Measurements from ENCODE around the gene GARS1.

Gene GARS1

GRCh38 chr7:30618961-30619360, 24.3 kb downstream of the GARS1 start:
- H3K4me3 ChIP-seq (ENCODE audit: low read depth, low read length) = no peak overlapping the region
- TF ChIP-seq ZBTB17 (tag by site-specific recombination; IDR thresholded peaks at IDR 0.05) (no peak), ZNF670 (tag by site-specific recombination; IDR thresholded peaks at IDR 0.05; ENCODE audit: low read depth) (no peak), ZNF544 (tag by site-specific recombination; IDR thresholded peaks at IDR 0.05) (no peak), HOXA7 (CRISPR knock-in tag; IDR thresholded peaks at IDR 0.05; ENCODE audit: borderline replicate concordance) (no peak), ZNF600 (tag by site-specific recombination; IDR thresholded peaks at IDR 0.05) (no peak), ZBTB1 (tag by site-specific recombination; IDR thresholded peaks at IDR 0.05) (no peak), ZNF513 (tag by site-specific recombination; IDR thresholded peaks at IDR 0.05) (no peak), ZNF777 (tag by site-specific recombination; IDR thresholded peaks at IDR 0.05; ENCODE audit: borderline replicate concordance) (no peak), ZSCAN30 (tag by site-specific recombination; IDR thresholded peaks at IDR 0.05) (no peak), ATF2 (tag by site-specific recombination; IDR thresholded peaks at IDR 0.05; ENCODE audit: low read depth) (no peak), ZBTB21 (tag by site-specific recombination; IDR thresholded peaks at IDR 0.05) (no peak)
- no peaks in the 10 kb centered on the region for H3K4me1 ChIP-seq (ENCODE audit: control insufficient read depth, insufficient read depth, low read length)
- ChIA-PET CTCF (interaction anchor here (0.7 to 1.5 kb wide), 2 partner anchors 10 to 122 kb away, joined by 3 read pairs; no protein-coding TSS in a partner anchor), POLR2A (interaction anchor here (0.7 kb wide), 1 partner anchor 138 kb away, joined by 8 read pairs; no protein-coding TSS in a partner anchor)
- no peak overlapping the region for H3K27ac ChIP-seq (ENCODE audit: extremely low read depth, low read depth, low read length)
- no peaks in the 10 kb centered on the region for H3K9me3 ChIP-seq (ENCODE audit: control insufficient read depth, insufficient read depth, low read depth, low read length)
- peaks cover 56 to 72% of the 10 kb centered on the region in 2 experiments for H3K36me3 ChIP-seq (ENCODE audit: control insufficient read depth in 2 of 2, insufficient read depth in 1 of 2, low read length in 2 of 2)

GRCh38 chr7:30625283-30625682, 30.6 kb downstream of the GARS1 start:
- Histone ChIP-seq H3K27ac (ENCODE audit: extremely low read depth, low read depth, low read length) (no peak overlapping the region), H3K36me3 (ENCODE audit: control insufficient read depth in 2 of 2, insufficient read depth in 1 of 2, low read length in 2 of 2) (peaks cover 60 to 72% of the 10 kb centered on the region in 2 experiments), H3K4me1 (ENCODE audit: control insufficient read depth, insufficient read depth, low read length) (no peaks in the 10 kb centered on the region), H3K9me3 (ENCODE audit: control insufficient read depth, insufficient read depth, low read depth, low read length) (no peaks in the 10 kb centered on the region), H3K4me3 (ENCODE audit: low read depth, low read length) (no peak overlapping the region)
- POLR2A ChIA-PET = no interaction called here
- CTCF ChIA-PET = interaction anchor here (0.8 to 1.8 kb wide), 2 partner anchors 115 to 130 kb away, joined by 4 to 5 read pairs; no protein-coding TSS in a partner anchor
- TF ChIP-seq ZSCAN30 (tag by site-specific recombination; IDR thresholded peaks at IDR 0.05) (no peak), SP2 (tag by site-specific recombination; IDR thresholded peaks at IDR 0.05) (no peak), ZNF48 (tag by site-specific recombination; IDR thresholded peaks at IDR 0.05) (no peak), ZNF488 (tag by site-specific recombination; IDR thresholded peaks at IDR 0.05) (no peak), SP3 (tag by site-specific recombination; IDR thresholded peaks at IDR 0.05) (no peak), ZNF449 (tag by site-specific recombination; IDR thresholded peaks at IDR 0.05) (no peak), YY2 (tag by site-specific recombination; IDR thresholded peaks at IDR 0.05) (no peak), ZBTB21 (tag by site-specific recombination; IDR thresholded peaks at IDR 0.05) (no peak), ZNF626 (tag by site-specific recombination; IDR thresholded peaks at IDR 0.05) (no peak), ZNF76 (tag by site-specific recombination; IDR thresholded peaks at IDR 0.05; ENCODE audit: borderline replicate concordance, low read depth) (no peak), ZNF24 (tag by site-specific recombination; IDR thresholded peaks at IDR 0.05) (no peak), ZNF747 (tag by site-specific recombination; IDR thresholded peaks at IDR 0.05) (no peak), ZNF660 (tag by site-specific recombination; IDR thresholded peaks at IDR 0.05) (no peak), SCRT1 (tag by site-specific recombination; IDR thresholded peaks at IDR 0.05; ENCODE audit: borderline replicate concordance) (no peak), SETDB1 (IDR thresholded peaks at IDR 0.05; ENCODE audit: insufficient read length, low read length) (no peak), ZBTB8A (tag by site-specific recombination; IDR thresholded peaks at IDR 0.05) (no peak), ZFP37 (tag by site-specific recombination; IDR thresholded peaks at IDR 0.05) (no peak), GLI2 (tag by site-specific recombination; IDR thresholded peaks at IDR 0.05; ENCODE audit: borderline replicate concordance, low read depth) (no peak), ZNF350 (tag by site-specific recombination; IDR thresholded peaks at IDR 0.05) (no peak)
